CD4-positive, alpha-beta T cell treated with Interleukin-4 for 1 hour (primary cell): ENCODE measurements around the gene ANTXR1.

Source experiments
- DNase-seq, 2 donors: peaks; one replicate each; pipeline ENCODE4 v3.0.0-alpha.2; 2020 to 2022

Gene ANTXR1

GRCh38 chr2:69139778-69140670 lies 127.0 kb downstream of the ANTXR1 start:
- DNase-seq = no peak

DNA sequence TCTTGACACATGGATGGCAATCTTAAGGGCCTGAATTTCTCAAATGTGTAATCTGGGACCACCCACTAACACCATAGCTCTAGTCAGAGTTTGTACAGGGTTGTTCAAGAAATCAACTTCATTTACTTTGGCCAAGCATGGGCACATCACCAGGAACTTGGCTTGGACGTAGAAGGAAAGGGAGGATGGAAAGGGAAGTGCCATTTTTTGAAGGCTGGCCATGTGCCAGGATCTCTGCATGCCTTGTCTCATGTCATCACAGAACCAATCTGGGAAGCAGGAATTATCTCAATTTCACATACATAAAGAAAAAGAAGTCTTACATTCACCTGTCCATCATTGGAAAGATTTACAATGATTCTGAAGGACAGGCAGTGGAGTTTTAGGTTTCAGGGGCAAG lies 128.1 kb downstream of the ANTXR1 start:
- DNase-seq = no peak

DNA sequence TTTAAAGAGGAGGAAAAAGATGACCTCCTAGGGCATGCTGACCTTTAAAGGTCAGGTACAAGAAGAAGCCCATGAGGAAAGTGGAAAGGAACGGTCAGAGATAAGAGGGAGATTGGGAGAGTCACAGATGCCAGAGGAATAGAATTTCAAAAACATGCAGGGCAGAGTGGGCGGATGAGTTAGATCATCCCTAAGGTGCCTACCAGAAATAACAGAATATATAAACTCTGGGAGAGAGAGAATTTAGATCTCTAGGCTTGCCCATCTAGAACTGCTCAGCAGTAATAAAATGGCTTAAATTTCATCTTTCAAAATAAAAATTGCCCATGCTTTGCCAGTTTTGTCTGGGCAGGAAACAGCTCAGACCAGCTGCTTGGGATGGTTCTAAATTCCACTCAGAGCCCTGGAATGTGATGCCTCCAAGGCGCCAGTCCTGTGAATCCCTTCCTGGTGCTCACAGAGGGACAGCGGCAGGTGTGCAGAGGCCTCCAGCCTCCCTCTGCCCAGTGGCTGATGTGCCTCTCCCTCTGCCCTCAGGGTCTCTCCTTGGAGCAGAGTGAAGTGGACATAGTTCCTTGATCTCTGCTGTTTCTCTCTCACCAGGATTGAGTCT lies 130.9 kb downstream of the ANTXR1 start:
- no peak for DNase-seq

DNA sequence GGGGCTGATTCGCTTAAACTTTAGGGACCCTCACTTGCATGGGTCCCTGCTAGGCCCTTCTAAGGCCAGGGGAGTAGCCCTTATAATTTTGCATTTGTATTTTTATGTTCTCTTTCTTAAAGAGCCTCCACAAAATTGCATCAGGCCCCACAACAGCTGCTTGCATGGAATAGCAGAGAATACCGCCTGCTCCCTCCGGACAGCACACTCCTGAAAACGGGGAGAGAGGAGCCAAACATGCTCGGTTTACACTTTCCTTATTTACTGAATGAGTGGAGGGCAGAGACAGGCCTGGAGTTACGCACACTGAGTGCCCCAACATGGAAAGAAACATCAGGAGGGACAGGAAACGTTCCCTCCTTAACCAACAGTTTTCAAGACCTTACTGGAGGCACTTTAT lies 132.2 kb downstream of the ANTXR1 start:
- DNase-seq = no peak

- DNase-seq = no peak
Measured at GRCh38 chr2:69147841-69148533, 135.0 kb downstream of the ANTXR1 start.

GRCh38 chr2:69149631-69150215 lies 136.7 kb downstream of the ANTXR1 start:
- no peak for DNase-seq

GRCh38 chr2:69151931-69152330 lies 139.0 kb downstream of the ANTXR1 start:
- no peak for DNase-seq

GRCh38 chr2:69152847-69153583 lies 140.0 kb downstream of the ANTXR1 start:
- DNase-seq = no peak

GRCh38 chr2:69154106-69154505 lies 141.1 kb downstream of the ANTXR1 start:
- no peak for DNase-seq

DNA sequence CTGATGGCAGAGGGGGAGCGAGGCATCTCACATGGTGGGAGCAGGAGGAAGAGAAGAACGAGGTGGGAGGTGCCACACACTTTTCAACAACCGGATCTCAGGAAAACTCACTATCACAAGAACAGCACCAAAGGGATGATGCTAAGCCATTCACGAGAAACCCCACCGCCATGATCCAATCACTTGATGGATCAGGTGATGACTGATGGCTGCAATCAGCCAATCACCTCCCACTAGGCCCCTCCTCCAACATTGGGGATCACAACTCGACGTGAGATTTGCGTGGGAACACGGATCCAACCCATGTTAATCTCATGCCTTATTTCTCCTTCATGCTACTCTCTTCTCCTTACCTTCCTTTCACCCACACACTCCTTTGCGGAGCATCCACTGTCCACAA lies 143.6 kb downstream of the ANTXR1 start:
- DNase-seq = no peak

DNA sequence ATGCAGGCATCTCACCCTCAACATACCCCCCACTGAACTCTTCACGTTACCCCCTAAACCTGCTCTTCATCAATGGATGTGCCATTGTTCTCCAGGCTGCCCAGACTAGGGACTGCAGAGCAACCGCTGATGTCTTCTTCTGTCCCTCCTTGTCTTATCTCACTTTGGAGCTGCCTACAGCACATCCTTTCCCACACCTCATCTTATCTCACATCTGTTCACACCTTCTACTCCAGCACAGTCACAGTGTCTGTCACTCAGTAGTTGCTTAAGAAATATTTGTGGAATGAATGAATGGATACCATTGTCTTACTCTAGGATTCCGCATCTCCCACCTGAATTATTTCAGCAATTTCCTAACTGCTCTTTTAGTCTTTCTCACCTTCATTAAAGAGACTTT lies 144.5 kb downstream of the ANTXR1 start:
- no peak for DNase-seq

GRCh38 chr2:69159986-69160385 lies 147.0 kb downstream of the ANTXR1 start:
- DNase-seq = no peak

GRCh38 chr2:69162057-69162456 lies 149.1 kb downstream of the ANTXR1 start:
- no peak for DNase-seq

DNA sequence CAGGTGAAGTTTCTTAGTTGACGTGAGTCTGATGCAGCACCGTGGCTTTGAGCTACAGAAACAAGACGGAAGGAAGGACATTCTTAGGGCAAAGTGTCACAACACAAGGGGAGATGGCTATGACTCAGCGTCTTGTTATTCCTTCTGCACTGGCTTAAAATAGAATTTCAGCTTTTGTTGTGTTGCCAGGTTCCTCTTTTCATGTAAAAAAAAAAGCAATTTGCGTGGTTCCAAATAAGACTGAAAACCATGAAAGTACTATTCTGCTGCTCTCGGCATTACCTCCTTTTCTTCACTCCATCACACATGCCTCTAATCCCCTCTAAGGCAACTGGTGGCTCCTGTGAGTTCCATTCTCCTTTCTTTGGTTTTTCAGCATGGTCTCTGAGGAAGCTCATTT lies 150.1 kb downstream of the ANTXR1 start:
- peak; percentile 4 to 40 for DNase-seq

DNA sequence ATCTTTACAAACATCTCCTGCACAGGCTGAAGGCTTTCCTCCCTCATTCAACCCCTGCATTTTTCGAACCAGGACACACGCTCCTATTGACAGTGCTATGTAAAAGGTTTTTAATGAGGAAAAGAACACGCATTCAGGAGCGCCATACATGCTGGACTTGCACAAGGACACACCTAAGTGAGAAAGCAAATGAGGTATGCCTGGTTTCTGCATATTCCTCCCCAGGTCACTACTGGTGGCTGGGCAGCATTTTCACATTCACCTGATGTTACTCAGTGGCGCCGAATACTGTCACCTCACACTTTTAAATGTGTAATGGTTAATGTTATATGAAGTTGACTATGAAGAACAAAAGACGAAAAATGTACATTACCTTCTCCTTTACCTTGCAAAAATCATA lies 150.6 kb downstream of the ANTXR1 start:
- no peak for DNase-seq

GRCh38 chr2:69164061-69164778 lies 151.2 kb downstream of the ANTXR1 start:
- DNase-seq = no peak

GRCh38 chr2:69165091-69165880 lies 152.3 kb downstream of the ANTXR1 start:
- no peak for DNase-seq

- no peak for DNase-seq
Measured at GRCh38 chr2:69166465-69166811, 153.5 kb downstream of the ANTXR1 start.

DNA sequence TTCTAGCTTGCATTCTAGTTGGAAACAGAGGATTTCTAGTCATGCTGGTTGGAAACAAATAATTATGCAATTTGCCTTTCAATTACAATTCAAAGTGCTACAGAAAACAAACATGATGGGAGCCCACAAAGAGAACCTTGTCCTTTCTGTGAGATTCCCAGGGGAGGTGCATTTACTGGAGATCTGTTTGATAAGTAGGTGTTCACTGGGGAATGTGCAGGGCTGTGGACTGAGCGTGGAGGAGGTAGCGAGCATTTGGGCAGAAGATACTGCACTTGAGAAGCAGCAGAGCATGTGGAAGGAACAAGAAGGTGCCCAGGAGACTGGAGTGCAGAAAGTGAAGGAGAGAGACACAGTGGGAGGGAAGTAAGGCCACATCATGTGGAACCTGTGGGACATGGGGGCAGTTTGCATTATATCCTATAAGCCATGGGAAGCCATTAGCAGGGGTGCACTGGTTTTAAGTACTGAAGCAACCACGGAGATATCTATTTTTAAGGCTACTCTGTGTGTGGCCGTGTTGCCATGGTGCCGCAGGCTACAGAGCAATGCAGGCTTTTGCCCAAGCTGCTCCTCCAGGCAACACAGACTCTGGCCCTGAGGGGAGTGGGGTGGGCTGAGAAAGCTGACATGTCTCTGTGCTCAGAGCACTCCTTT lies 154.0 kb downstream of the ANTXR1 start:
- no peak for DNase-seq

DNA sequence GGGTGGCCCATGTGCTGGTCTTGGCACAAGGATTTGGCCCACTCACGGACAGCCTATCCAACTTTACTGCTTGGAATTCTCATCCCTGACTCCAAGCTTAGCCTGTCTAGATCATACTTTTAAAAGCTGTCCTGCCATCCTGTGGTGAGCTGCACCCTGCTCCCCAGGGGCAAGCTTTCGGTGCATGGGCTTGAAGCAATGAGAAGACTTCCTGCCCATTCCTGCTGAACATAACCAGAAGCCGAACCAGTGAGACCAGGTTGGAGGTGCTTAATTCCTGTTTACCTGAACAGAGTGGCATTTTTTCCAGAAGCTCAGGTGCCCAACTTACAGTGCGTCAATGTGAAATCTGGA lies 154.5 kb downstream of the ANTXR1 start:
- no peak for DNase-seq
